Caco-2 (cell line): ENCODE data around the gene NOTCH2. TPM values are rescaled to one million over a fixed set of nuclear protein-coding genes. Genes with fewer than 3 reads are reported as not detected.
"Not testable (repeated sequence)": the region's sequence is repeated elsewhere in the genome, so short reads cannot be mapped to it uniquely, and the experiment has no call there.

ENCODE experiments used
- BruUV-seq: library from RNA; stranded (reverse); fragments of 400-500 nt; replicated peaks from 2 replicates; lab custom pipeline; 2021; lab: Mats Ljungman, UMichigan
- CTCF ChIA-PET: fragments of 300-600 bp; sonication (Branson Sonifier 250); formaldehyde crosslinking; loops from one replicate; lab custom pipeline; 2022; ENCODE audit warnings: antibody characterized with exemption; lab: Charles Lee
- POLR2A ChIA-PET: fragments of 300-600 bp; sonication (Branson Sonifier 250); formaldehyde crosslinking; loops from one replicate; lab custom pipeline; 2022; ENCODE audit warnings: antibody characterized with exemption; lab: Charles Lee
- DNase-seq, 2 experiments: peaks; one replicate each; pipeline versions ENCODE4 v3.0.0 to v3.0.0-alpha.2; 2020 to 2022
- H3K27me3 ChIP-seq: replicated peaks from 2 replicates; pipeline ENCODE4 v1.6.0; 2011; ENCODE audit warnings: low read length; ENCODE audit not compliant: control insufficient read depth, insufficient read depth
- H3K36me3 ChIP-seq: 2 replicates; pipeline ENCODE4 v1.5.1; 2011; ENCODE audit warnings: low read length; ENCODE audit not compliant: control insufficient read depth, insufficient read depth
- H3K4me1 ChIP-seq: fragments of 250-450 bp; sonication (Bioruptor Pico); 2 replicates; pipeline ENCODE4 v1.5.1; 2020; ENCODE audit warnings: mild to moderate bottlenecking
- H3K4me3 ChIP-seq: 2 replicates; pipeline ENCODE4 v1.5.1; 2011; ENCODE audit warnings: low read depth, mild to moderate bottlenecking, control low read depth, low read length
- H3K9me3 ChIP-seq: fragments of 250-450 bp; sonication (Bioruptor Pico); 2 replicates; pipeline ENCODE4 v1.5.1; 2020; ENCODE audit warnings: mild to moderate bottlenecking, moderate library complexity
- H3K27ac Mint-ChIP-seq: one replicate; pipeline ENCODE4 v1.8.0; 2022; ENCODE audit warnings: mixed read lengths; ENCODE audit not compliant: unreplicated experiment
- H3K27me3 Mint-ChIP-seq: one replicate; pipeline ENCODE4 v1.8.0; 2022; ENCODE audit warnings: mixed read lengths; ENCODE audit not compliant: insufficient read depth, unreplicated experiment
- H3K36me3 Mint-ChIP-seq: one replicate; pipeline ENCODE4 v1.8.0; 2022; ENCODE audit warnings: mild to moderate bottlenecking, mixed read lengths; ENCODE audit not compliant: insufficient read depth, unreplicated experiment
- H3K4me1 Mint-ChIP-seq: one replicate; pipeline ENCODE4 v1.8.0; 2022; ENCODE audit warnings: low read depth, mixed read lengths; ENCODE audit not compliant: unreplicated experiment
- H3K4me3 Mint-ChIP-seq: one replicate; pipeline ENCODE4 v1.8.0; 2022; ENCODE audit warnings: mild to moderate bottlenecking, moderate library complexity, mixed read lengths; ENCODE audit not compliant: unreplicated experiment
- H3K9me3 Mint-ChIP-seq: one replicate; pipeline ENCODE4 v1.8.0; 2022; ENCODE audit warnings: mixed read lengths; ENCODE audit not compliant: unreplicated experiment
- intact Hi-C: fragments of 100-400 bp; cut with micrococcal nuclease; formaldehyde crosslinking; loops from one replicate; pipeline ENCODE4 v1.10.0; 2022; ENCODE audit not compliant: unreplicated experiment
- total RNA-seq: library from RNA; stranded (reverse); gene quantifications from 2 replicates; pipeline ENCODE4 v1.2.3, GENCODE V29; 2022

NOTCH2 gene
- total RNA-seq, 1 experiment from 2014 or later: 41.1 TPM

GRCh38 chr1:120008320-120008719 lies 61.1 kb downstream of the NOTCH2 start:
- H3K9me3 ChIP-seq, CTCF ChIA-PET, H3K27me3 Mint-ChIP-seq, H3K36me3 Mint-ChIP-seq, H3K4me1 Mint-ChIP-seq, H3K4me1 ChIP-seq, DNase-seq, BruUV-seq, intact Hi-C loops, H3K4me3 Mint-ChIP-seq, H3K36me3 ChIP-seq, H3K4me3 ChIP-seq, H3K27ac Mint-ChIP-seq, POLR2A ChIA-PET, H3K27me3 ChIP-seq, H3K9me3 Mint-ChIP-seq: not testable (repeated sequence)

GRCh38 chr1:120007850-120008249 lies 61.6 kb downstream of the NOTCH2 start:
- POLR2A ChIA-PET, H3K4me3 Mint-ChIP-seq, H3K36me3 ChIP-seq, H3K4me1 Mint-ChIP-seq, DNase-seq, H3K36me3 Mint-ChIP-seq, H3K27me3 Mint-ChIP-seq, H3K27ac Mint-ChIP-seq, H3K9me3 Mint-ChIP-seq, H3K4me1 ChIP-seq, H3K4me3 ChIP-seq, intact Hi-C loops, H3K9me3 ChIP-seq, H3K27me3 ChIP-seq, BruUV-seq, CTCF ChIA-PET: not testable (repeated sequence)

GRCh38 chr1:120001035-120001434 lies 68.4 kb downstream of the NOTCH2 start:
- BruUV-seq, H3K4me1 ChIP-seq, H3K4me1 Mint-ChIP-seq, H3K4me3 Mint-ChIP-seq, POLR2A ChIA-PET, DNase-seq, H3K27ac Mint-ChIP-seq, H3K4me3 ChIP-seq, H3K27me3 ChIP-seq, H3K27me3 Mint-ChIP-seq, CTCF ChIA-PET, intact Hi-C loops, H3K9me3 ChIP-seq, H3K36me3 Mint-ChIP-seq, H3K9me3 Mint-ChIP-seq, H3K36me3 ChIP-seq: not testable (repeated sequence)

GRCh38 chr1:119996731-119997312 lies 72.6 kb downstream of the NOTCH2 start:
- H3K27me3 Mint-ChIP-seq, BruUV-seq, H3K9me3 Mint-ChIP-seq, intact Hi-C loops, DNase-seq, H3K36me3 ChIP-seq, H3K27me3 ChIP-seq, H3K4me3 ChIP-seq, H3K9me3 ChIP-seq, H3K27ac Mint-ChIP-seq, H3K4me3 Mint-ChIP-seq, H3K4me1 Mint-ChIP-seq, H3K4me1 ChIP-seq, CTCF ChIA-PET, H3K36me3 Mint-ChIP-seq, POLR2A ChIA-PET: not testable (repeated sequence)

GRCh38 chr1:119995975-119996374 lies 73.5 kb downstream of the NOTCH2 start:
- H3K9me3 ChIP-seq, POLR2A ChIA-PET, H3K4me1 ChIP-seq, H3K4me1 Mint-ChIP-seq, CTCF ChIA-PET, H3K27me3 ChIP-seq, H3K4me3 Mint-ChIP-seq, intact Hi-C loops, H3K27ac Mint-ChIP-seq, H3K36me3 Mint-ChIP-seq, H3K36me3 ChIP-seq, DNase-seq, H3K9me3 Mint-ChIP-seq, BruUV-seq, H3K4me3 ChIP-seq, H3K27me3 Mint-ChIP-seq: not testable (repeated sequence)
